ENCODE measurements around the gene RHBDF2.

GRCh38 chr17:76421044-76421407 lies 80.2 kb downstream of the RHBDF2 start:
- TF ChIP-seq, protein P1, sequence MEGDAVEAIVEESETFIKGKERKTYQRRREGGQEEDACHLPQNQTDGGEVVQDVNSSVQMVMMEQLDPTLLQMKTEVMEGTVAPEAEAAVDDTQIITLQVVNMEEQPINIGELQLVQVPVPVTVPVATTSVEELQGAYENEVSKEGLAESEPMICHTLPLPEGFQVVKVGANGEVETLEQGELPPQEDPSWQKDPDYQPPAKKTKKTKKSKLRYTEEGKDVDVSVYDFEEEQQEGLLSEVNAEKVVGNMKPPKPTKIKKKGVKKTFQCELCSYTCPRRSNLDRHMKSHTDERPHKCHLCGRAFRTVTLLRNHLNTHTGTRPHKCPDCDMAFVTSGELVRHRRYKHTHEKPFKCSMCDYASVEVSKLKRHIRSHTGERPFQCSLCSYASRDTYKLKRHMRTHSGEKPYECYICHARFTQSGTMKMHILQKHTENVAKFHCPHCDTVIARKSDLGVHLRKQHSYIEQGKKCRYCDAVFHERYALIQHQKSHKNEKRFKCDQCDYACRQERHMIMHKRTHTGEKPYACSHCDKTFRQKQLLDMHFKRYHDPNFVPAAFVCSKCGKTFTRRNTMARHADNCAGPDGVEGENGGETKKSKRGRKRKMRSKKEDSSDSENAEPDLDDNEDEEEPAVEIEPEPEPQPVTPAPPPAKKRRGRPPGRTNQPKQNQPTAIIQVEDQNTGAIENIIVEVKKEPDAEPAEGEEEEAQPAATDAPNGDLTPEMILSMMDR (IDR thresholded peaks at IDR 0.05) = no peak
- TF ChIP-seq POLR2A (IDR thresholded peaks at IDR 0.05) = no peak
